ENCODE measurements around the gene ANKRD18A.

Gene ANKRD18A

DNA sequence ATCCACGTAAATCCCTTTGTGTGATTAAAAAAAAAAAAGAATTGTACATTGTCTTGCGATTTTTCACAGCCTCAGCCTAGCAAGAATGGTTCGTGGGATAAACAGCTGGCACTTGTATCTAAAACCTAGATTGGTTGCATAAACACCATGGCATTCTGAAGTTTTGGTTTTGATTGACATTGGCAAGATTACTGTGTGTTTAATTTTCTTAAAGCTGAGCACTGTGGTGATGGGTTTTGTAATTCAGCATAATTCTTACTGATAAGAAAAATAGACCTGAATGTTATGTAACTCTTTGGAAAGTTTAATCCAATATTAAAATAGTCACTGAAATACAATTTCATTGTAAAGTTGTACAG, 23.4 kb upstream of the ANKRD18A start:
- CTCF ChIA-PET, result no interaction called here
- DNase-seq (ENCODE audit: low read depth, low spot score), result no peak
- H3K4me3 ChIP-seq (ENCODE audit: low read depth, low read length), result no peak overlapping the region
- POLR2A ChIA-PET, result no interaction called here
- TF ChIP-seq CTCF (IDR thresholded peaks at IDR 0.05; ENCODE audit: insufficient read depth, low read length, missing control alignments), result no peak

- no peak for TF ChIP-seq CTCF (IDR thresholded peaks at IDR 0.05; ENCODE audit: insufficient read depth, low read length, missing control alignments)
- CTCF ChIA-PET, result no interaction called here
- POLR2A ChIA-PET, result no interaction called here
- no peak for DNase-seq (ENCODE audit: low read depth, low spot score)
- H3K4me3 ChIP-seq (ENCODE audit: low read depth, low read length), result no peak overlapping the region
These were observed 22.8 kb upstream of the ANKRD18A start for GRCh38 chr9:38642951-38643814.

GRCh38 chr9:38641985-38642864, 21.8 kb upstream of the ANKRD18A start:
- TF ChIP-seq CTCF (IDR thresholded peaks at IDR 0.05; ENCODE audit: insufficient read depth, low read length, missing control alignments), result peak; percentile 38
- DNase-seq (ENCODE audit: low read depth, low spot score), result no peak
- no peak overlapping the region for H3K4me3 ChIP-seq (ENCODE audit: low read depth, low read length)
- POLR2A ChIA-PET, result no interaction called here
- CTCF ChIA-PET, result interaction anchor here (0.8 kb wide), 1 partner anchor 73 kb away, joined by 3 read pairs; no protein-coding TSS in a partner anchor

- POLR2A ChIA-PET, result no interaction called here
- no peak for DNase-seq (ENCODE audit: low read depth, low spot score)
- no peak for TF ChIP-seq CTCF (IDR thresholded peaks at IDR 0.05; ENCODE audit: insufficient read depth, low read length, missing control alignments)
- H3K4me3 ChIP-seq (ENCODE audit: low read depth, low read length), result no peak overlapping the region
- CTCF ChIA-PET, result no interaction called here
These were observed 20.7 kb upstream of the ANKRD18A start for GRCh38 chr9:38641142-38641541.

- ChIA-PET CTCF (no interaction called here), POLR2A (no interaction called here)
- DNase-seq (ENCODE audit: low read depth, low spot score), result no peak
- TF ChIP-seq CTCF (IDR thresholded peaks at IDR 0.05; ENCODE audit: insufficient read depth, low read length, missing control alignments), result no peak
- H3K4me3 ChIP-seq (ENCODE audit: low read depth, low read length), result no peak overlapping the region
These were observed 19.2 kb upstream of the ANKRD18A start for GRCh38 chr9:38639577-38639940.

GRCh38 chr9:38638881-38639576, 18.6 kb upstream of the ANKRD18A start:
- POLR2A ChIA-PET, result no interaction called here
- no peak for TF ChIP-seq CTCF (IDR thresholded peaks at IDR 0.05; ENCODE audit: insufficient read depth, low read length, missing control alignments)
- CTCF ChIA-PET, result no interaction called here
- H3K4me3 ChIP-seq (ENCODE audit: low read depth, low read length), result no peak overlapping the region
- DNase-seq (ENCODE audit: low read depth, low spot score), result no peak
